ENCODE results near the gene KCNH1.

Gene KCNH1

GRCh38 chr1:211133836-211134669 is at the start of gene KCNH1:
TSS of gene KCNH1 (minus strand) at chr1:211134148. CDS start at chr1:211133945, 203 bp downstream.
- DNase-seq (ENCODE audit: low read depth): peak; percentile 64

- no peak for DNase-seq (ENCODE audit: low read depth)
Observed at GRCh38 chr1:211182746-211183145, 48.8 kb upstream of the KCNH1 start.

GRCh38 chr1:211174375-211174774 is 40.4 kb upstream of the KCNH1 start:
- no peak for DNase-seq (ENCODE audit: low read depth)

GRCh38 chr1:211172657-211173056 is 38.7 kb upstream of the KCNH1 start:
- no peak for DNase-seq (ENCODE audit: low read depth)

GRCh38 chr1:211169353-211169752 is 35.4 kb upstream of the KCNH1 start:
- no peak for DNase-seq (ENCODE audit: low read depth)

- no peak for DNase-seq (ENCODE audit: low read depth)
Observed at GRCh38 chr1:211158866-211159265, 24.9 kb upstream of the KCNH1 start.

GRCh38 chr1:211155040-211155439 is 21.1 kb upstream of the KCNH1 start:
- DNase-seq (ENCODE audit: low read depth): no peak

GRCh38 chr1:211153932-211154331 is 20.0 kb upstream of the KCNH1 start:
- no peak for DNase-seq (ENCODE audit: low read depth)

- no peak for DNase-seq (ENCODE audit: low read depth)
Observed at GRCh38 chr1:211148366-211148765, 14.4 kb upstream of the KCNH1 start.

- DNase-seq (ENCODE audit: low read depth): no peak
Observed at GRCh38 chr1:211145944-211146343, 12.0 kb upstream of the KCNH1 start.

- DNase-seq (ENCODE audit: low read depth): no peak
Observed at GRCh38 chr1:211135342-211135950, 1.5 kb upstream of the KCNH1 start.

- peak; percentile 5 for DNase-seq (ENCODE audit: low read depth)
Observed at GRCh38 chr1:211133393-211133835, 534 bp downstream of the KCNH1 start.

- DNase-seq (ENCODE audit: low read depth): no peak
Observed at GRCh38 chr1:211132721-211133392, 1.1 kb downstream of the KCNH1 start.

GRCh38 chr1:211129776-211130175 is 4.2 kb downstream of the KCNH1 start:
- no peak for DNase-seq (ENCODE audit: low read depth)

- no peak for DNase-seq (ENCODE audit: low read depth)
Observed at GRCh38 chr1:211127166-211127565, 6.8 kb downstream of the KCNH1 start.

GRCh38 chr1:211126622-211127021 is 7.3 kb downstream of the KCNH1 start:
- DNase-seq (ENCODE audit: low read depth): no peak

- DNase-seq (ENCODE audit: low read depth): no peak
Observed at GRCh38 chr1:211118407-211119102, 15.4 kb downstream of the KCNH1 start.

- DNase-seq (ENCODE audit: low read depth): no peak
Observed at GRCh38 chr1:211114446-211114845, 19.5 kb downstream of the KCNH1 start.

- no peak for DNase-seq (ENCODE audit: low read depth)
Observed at GRCh38 chr1:211113566-211113965, 20.4 kb downstream of the KCNH1 start.

- no peak for DNase-seq (ENCODE audit: low read depth)
Observed at GRCh38 chr1:211111351-211111750, 22.6 kb downstream of the KCNH1 start.

- no peak for DNase-seq (ENCODE audit: low read depth)
Observed at GRCh38 chr1:211101481-211101880, 32.5 kb downstream of the KCNH1 start.

GRCh38 chr1:211099393-211099792 is 34.6 kb downstream of the KCNH1 start:
- DNase-seq (ENCODE audit: low read depth): no peak
